A673 (cell line): ENCODE results near the gene RRAGD.

Experiments used
- CTCF ChIP-seq: fragments of 300-800, 200-600 bp; sonication (generic); conservative IDR thresholded peaks from 2 replicates; pipeline ENCODE4 v1.5.1; 2017; ENCODE audit warnings: low read depth, mild to moderate bottlenecking, antibody characterized with exemption, low read length, moderate library complexity, mixed read lengths
- EZH2 ChIP-seq: fragments of 200-600 bp; sonication (generic); IDR thresholded peaks from 2 replicates; pipeline ENCODE4 v1.6.1; 2017; ENCODE audit warnings: borderline replicate concordance, low read depth, mild to moderate bottlenecking, mixed read lengths, antibody characterized with exemption, low read length; ENCODE audit not compliant: poor library complexity, severe bottlenecking

- TF ChIP-seq CTCF (no peak), EZH2 (no peak)
These were observed 1.8 kb downstream of the RRAGD start for GRCh38 chr6:89410231-89410761.
